OCI-LY7 (cell line): ENCODE measurements around the gene SIDT1.

ENCODE experiments used
- EZH2phosphoT487 ChIP-seq: fragments of 200-600 bp; sonication (generic); IDR thresholded peaks from 2 replicates; pipeline ENCODE4 v1.6.1; 2018; ENCODE audit warnings: low read depth, borderline replicate concordance, mild to moderate bottlenecking, mixed run types, antibody characterized with exemption, low read length, moderate library complexity, mixed read lengths
- TF ChIP-seq, protein P1 (sequence below): fragments of 200-600 bp; sonication (generic); conservative IDR thresholded peaks from 2 replicates; pipeline ENCODE4 v1.5.1; 2014; ENCODE audit warnings: mild to moderate bottlenecking, antibody characterized with exemption, low read length, moderate library complexity, mixed read lengths

DNA sequence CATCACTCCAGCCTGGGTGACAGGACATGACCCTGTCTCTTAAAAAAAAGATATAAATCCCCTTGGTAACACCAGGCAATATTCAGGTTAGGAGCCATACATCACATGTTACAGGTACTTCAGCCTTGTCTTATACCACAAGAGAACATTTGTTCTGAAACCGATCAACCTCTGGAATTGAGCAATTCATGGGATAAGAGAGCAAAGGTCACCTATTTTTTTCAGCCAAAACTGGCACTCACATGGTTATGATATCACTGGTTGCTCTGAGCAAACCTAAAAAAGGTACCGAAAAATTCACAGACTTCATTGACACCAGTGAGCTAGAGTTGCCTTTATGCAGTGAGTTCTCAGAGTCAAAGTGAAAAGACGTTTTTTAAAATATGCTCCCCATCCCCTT, 26.5 kb upstream of the SIDT1 start:
- TF ChIP-seq, protein P1, sequence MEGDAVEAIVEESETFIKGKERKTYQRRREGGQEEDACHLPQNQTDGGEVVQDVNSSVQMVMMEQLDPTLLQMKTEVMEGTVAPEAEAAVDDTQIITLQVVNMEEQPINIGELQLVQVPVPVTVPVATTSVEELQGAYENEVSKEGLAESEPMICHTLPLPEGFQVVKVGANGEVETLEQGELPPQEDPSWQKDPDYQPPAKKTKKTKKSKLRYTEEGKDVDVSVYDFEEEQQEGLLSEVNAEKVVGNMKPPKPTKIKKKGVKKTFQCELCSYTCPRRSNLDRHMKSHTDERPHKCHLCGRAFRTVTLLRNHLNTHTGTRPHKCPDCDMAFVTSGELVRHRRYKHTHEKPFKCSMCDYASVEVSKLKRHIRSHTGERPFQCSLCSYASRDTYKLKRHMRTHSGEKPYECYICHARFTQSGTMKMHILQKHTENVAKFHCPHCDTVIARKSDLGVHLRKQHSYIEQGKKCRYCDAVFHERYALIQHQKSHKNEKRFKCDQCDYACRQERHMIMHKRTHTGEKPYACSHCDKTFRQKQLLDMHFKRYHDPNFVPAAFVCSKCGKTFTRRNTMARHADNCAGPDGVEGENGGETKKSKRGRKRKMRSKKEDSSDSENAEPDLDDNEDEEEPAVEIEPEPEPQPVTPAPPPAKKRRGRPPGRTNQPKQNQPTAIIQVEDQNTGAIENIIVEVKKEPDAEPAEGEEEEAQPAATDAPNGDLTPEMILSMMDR, result no peak
- no peak for TF ChIP-seq EZH2phosphoT487
